WERI-Rb-1 (cell line): ENCODE results near the gene TBCC.
A peak's percentile ranks its signal among the peaks of the same experiment; 100 is the strongest.

Source experiments
- DNase-seq: peaks from one replicate; pipeline ENCODE4 v3.0.0-alpha.2; 2020
- H3K27ac ChIP-seq: fragments of 250-450 bp; sonication (Bioruptor Pico); 2 replicates; pipeline ENCODE4 v1.5.1; 2020; ENCODE audit warnings: mild to moderate bottlenecking, moderate library complexity
- H3K27me3 ChIP-seq: fragments of 250-450 bp; sonication (Bioruptor Pico); 2 replicates; pipeline ENCODE4 v1.5.1; 2021; ENCODE audit warnings: mild to moderate bottlenecking, low read depth, moderate library complexity; ENCODE audit not compliant: insufficient read depth, severe bottlenecking
- H3K36me3 ChIP-seq: fragments of 250-450 bp; sonication (Bioruptor Pico); 2 replicates; pipeline ENCODE4 v1.5.1; 2020; ENCODE audit warnings: mild to moderate bottlenecking, moderate library complexity
- H3K4me3 ChIP-seq: 2 replicates; pipeline ENCODE4 v1.5.1; 2011; ENCODE audit warnings: low read depth, mild to moderate bottlenecking, control low read depth, low read length
- H3K9me3 ChIP-seq: fragments of 250-450 bp; sonication (Bioruptor Pico); 2 replicates; pipeline ENCODE4 v1.5.1; 2021; ENCODE audit warnings: mild to moderate bottlenecking, moderate library complexity; ENCODE audit not compliant: severe bottlenecking
- TF ChIP-seq, protein P1 (sequence below): IDR thresholded peaks from 2 replicates; pipeline ENCODE4 v1.5.1; 2011; ENCODE audit warnings: low read depth, mild to moderate bottlenecking, control low read depth, inconsistent platforms, low read length

TBCC gene

DNA sequence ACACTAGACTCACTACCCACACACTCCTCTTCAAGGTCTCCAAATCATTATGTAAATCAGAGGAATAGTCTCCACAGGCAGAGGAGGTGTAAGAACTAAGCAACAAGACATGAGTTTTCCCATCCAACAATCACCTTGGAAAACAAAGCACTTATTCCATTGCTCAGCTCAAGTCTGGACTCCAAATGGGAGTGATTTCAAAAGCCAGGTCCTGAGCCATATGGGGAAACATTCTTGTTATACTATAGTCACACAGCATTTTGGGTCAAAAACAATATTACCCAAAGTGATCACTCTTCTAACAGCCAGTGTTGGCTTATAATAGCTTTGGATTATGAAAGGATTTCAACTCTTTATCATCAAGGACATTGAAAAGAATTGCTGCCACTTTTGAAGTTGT lies 19.9 kb downstream of the TBCC start:
- peak overlapping the region; percentile 76 for H3K27ac ChIP-seq

DNA sequence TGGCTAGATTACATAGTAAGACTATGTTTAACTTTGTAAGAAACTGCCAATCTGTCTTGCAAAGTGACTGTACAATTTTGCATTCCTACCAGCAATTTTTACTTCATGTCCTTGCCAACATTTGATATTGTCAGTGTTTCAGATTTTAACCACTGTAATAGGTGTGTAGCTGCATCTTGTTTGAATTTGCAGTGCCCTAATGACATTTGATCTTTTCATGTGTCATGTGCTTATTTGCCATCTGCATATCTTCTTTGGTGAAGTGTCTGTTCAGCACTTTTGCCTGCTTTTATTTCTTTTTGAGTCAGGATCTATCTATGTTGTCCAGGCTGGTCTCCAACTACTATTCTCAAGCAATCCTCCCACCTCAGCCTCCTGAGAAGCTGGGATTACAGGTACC lies 21.1 kb downstream of the TBCC start:
- Histone ChIP-seq H3K9me3 (no peaks in the 10 kb centered on the region), H3K27ac (no peak overlapping the region), H3K27me3 (no peaks in the 10 kb centered on the region), H3K36me3 (peaks cover 15% of the 10 kb centered on the region), H3K4me3 (no peak overlapping the region)
- no peak for DNase-seq
- TF ChIP-seq, protein P1, sequence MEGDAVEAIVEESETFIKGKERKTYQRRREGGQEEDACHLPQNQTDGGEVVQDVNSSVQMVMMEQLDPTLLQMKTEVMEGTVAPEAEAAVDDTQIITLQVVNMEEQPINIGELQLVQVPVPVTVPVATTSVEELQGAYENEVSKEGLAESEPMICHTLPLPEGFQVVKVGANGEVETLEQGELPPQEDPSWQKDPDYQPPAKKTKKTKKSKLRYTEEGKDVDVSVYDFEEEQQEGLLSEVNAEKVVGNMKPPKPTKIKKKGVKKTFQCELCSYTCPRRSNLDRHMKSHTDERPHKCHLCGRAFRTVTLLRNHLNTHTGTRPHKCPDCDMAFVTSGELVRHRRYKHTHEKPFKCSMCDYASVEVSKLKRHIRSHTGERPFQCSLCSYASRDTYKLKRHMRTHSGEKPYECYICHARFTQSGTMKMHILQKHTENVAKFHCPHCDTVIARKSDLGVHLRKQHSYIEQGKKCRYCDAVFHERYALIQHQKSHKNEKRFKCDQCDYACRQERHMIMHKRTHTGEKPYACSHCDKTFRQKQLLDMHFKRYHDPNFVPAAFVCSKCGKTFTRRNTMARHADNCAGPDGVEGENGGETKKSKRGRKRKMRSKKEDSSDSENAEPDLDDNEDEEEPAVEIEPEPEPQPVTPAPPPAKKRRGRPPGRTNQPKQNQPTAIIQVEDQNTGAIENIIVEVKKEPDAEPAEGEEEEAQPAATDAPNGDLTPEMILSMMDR = no peak

More for the DNA sequence above, 19.9 kb downstream of the TBCC start:
- Histone ChIP-seq H3K9me3 (no peaks in the 10 kb centered on the region), H3K4me3 (peak overlapping the region; percentile 60), H3K36me3 (peaks cover 14% of the 10 kb centered on the region), H3K27me3 (no peaks in the 10 kb centered on the region)
- no peak for DNase-seq
- TF ChIP-seq, protein P1 = no peak

DNA sequence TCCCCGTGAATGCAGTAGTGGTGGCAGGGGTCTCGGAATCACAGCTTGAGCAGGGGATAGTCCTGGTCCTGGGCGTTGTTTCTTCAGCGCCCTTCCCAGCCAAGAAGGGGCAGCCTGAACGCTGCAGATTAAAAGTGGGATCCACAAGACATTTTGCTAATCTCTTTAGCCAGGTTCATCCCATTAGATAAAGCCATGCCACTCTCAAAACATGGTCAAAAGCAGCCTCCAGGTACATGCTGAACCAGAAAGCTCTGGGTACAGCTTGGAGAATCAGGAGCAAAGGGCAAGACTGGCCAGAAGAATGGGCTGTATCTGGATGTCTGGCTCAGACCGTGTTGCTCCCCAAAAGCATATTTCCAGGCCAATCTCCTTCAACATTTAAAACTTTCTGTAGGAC lies 23.4 kb downstream of the TBCC start, which contains the start of gene PRPH2:
Gene PRPH2 (minus strand): TSS at position 101 of the 400 bp plus-strand sequence. CDS start 263 bp downstream, outside the sequence.
- DNase-seq = peak; percentile 68
- Histone ChIP-seq H3K27ac (peak within 1 kb of the TSS; percentile 14), H3K36me3 (peaks cover 15% of the 10 kb centered on the region), H3K27me3 (no peaks in the 10 kb centered on the region), H3K9me3 (no peaks in the 10 kb centered on the region), H3K4me3 (no peak within 1 kb of the TSS)
- TF ChIP-seq, protein P1 = no peak

DNA sequence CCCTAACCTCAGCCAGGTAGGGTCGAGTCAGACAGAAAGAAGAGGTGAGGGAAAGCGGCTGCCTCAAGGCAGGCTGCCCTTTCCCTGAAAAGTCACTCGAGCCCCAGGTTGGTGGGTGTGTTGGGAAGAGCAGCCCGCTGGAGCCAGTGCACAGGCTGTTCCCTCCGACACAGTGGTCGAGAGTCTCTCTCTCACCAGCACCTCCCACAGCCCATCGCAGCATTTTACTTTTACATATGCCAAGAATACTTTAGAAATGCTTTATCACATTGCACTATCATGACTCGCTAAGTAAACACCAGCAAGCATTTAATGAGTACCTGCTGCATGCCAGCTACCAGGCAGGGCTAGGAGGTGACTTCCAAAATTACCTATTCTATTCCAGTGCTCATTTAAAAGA lies 25.2 kb downstream of the TBCC start:
- Histone ChIP-seq H3K27me3 (no peaks in the 10 kb centered on the region), H3K27ac (peak overlapping the region; percentile 54), H3K36me3 (peaks cover 18% of the 10 kb centered on the region), H3K9me3 (no peaks in the 10 kb centered on the region), H3K4me3 (no peak overlapping the region)
- no peak for DNase-seq
- TF ChIP-seq, protein P1 = peak; percentile 29; the same call in 1 of the 2 replicates

DNA sequence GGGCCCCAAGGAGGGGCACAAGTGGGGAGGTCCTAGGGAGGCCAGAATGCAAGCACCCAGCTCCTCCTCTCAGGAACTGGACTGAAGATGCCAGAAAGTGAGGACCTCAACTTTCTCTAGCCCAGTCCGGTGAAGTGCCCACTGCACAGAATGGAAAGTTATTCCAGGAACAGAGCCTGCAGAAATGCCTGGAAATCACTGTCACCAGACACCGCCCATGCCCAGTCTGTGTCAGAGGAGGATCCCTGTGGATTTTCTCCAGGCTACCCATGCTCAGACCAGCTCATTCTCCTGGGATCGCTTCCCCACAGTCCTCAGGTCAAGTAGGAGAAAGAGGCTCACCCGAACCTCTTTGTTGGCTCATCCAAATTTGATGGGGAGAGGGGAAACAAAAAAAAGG lies 30.0 kb downstream of the TBCC start:
- DNase-seq = no peak

More for the DNA sequence above, 30.0 kb downstream of the TBCC start:
- H3K36me3 ChIP-seq = peaks cover 15% of the 10 kb centered on the region
- H3K27ac ChIP-seq = no peak overlapping the region
- H3K9me3 ChIP-seq = peaks cover 14% of the 10 kb centered on the region
- TF ChIP-seq, protein P1 = no peak
- H3K27me3 ChIP-seq = no peaks in the 10 kb centered on the region
- no peak overlapping the region for H3K4me3 ChIP-seq
